ENCODE data around the gene UCP1. TPM values are rescaled to one million over a fixed set of nuclear protein-coding genes. Genes with fewer than 3 reads are reported as not detected.

UCP1 gene
- total RNA-seq, 1 donor from 2014 or later, result 0.34 TPM

GRCh38 chr4:140569307-140569638 is 512 bp upstream of the UCP1 start:
- peaks cover 55% of the 10 kb centered on the region for H3K27me3 ChIP-seq (ENCODE audit: insufficient read depth, low read length)
- no peak for FAIRE-seq

DNA sequence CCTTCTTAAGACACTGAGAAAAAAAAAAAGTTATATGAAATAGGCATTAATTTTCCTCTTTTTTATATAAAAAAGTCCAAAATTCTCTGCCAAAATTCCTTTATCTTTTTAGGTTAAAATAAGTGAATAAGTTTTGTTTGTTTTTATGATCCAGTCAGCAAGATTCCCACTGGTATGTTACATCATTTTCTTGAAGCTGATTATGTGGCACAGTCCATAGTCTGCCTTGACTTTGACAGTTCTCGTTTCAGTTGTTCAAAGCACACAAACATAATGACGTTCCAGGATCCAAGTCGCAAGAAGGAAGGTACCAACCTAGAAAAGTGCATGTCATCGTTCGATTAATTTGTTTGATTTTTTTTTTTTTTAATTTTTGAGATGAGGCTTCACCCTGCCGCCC is 9.1 kb downstream of the UCP1 start:
- FAIRE-seq, result no peak
- no peak overlapping the region for H2AFZ ChIP-seq (ENCODE audit: low read depth, low read length)
- no peaks in the 10 kb centered on the region for H3K4me1 ChIP-seq (ENCODE audit: insufficient read depth, low read length)
- no peak overlapping the region for H3K27ac Mint-ChIP-seq (ENCODE audit: unreplicated experiment)
- H3K27ac ChIP-seq (ENCODE audit: low read depth, low read length), result no peak overlapping the region
- H3K4me3 ChIP-seq (ENCODE audit: insufficient read depth, low read depth, low read length), result no peak overlapping the region
- H4K20me1 ChIP-seq (ENCODE audit: insufficient read depth, low read length), result no peaks in the 10 kb centered on the region
- H3K9ac ChIP-seq (ENCODE audit: low read length), result no peak overlapping the region
- H3K9me3 Mint-ChIP-seq (ENCODE audit: unreplicated experiment), result no peaks in the 10 kb centered on the region
- H3K4me1 Mint-ChIP-seq (ENCODE audit: low read depth, unreplicated experiment), result no peaks in the 10 kb centered on the region
- TF ChIP-seq, protein P1, sequence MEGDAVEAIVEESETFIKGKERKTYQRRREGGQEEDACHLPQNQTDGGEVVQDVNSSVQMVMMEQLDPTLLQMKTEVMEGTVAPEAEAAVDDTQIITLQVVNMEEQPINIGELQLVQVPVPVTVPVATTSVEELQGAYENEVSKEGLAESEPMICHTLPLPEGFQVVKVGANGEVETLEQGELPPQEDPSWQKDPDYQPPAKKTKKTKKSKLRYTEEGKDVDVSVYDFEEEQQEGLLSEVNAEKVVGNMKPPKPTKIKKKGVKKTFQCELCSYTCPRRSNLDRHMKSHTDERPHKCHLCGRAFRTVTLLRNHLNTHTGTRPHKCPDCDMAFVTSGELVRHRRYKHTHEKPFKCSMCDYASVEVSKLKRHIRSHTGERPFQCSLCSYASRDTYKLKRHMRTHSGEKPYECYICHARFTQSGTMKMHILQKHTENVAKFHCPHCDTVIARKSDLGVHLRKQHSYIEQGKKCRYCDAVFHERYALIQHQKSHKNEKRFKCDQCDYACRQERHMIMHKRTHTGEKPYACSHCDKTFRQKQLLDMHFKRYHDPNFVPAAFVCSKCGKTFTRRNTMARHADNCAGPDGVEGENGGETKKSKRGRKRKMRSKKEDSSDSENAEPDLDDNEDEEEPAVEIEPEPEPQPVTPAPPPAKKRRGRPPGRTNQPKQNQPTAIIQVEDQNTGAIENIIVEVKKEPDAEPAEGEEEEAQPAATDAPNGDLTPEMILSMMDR (IDR thresholded peaks at IDR 0.05; ENCODE audit: insufficient read depth, low read depth, low read length), result no peak
- TF ChIP-seq EZH2 (IDR thresholded peaks at IDR 0.05; ENCODE audit: insufficient read depth, low read length), result no peak
- no peak overlapping the region for H3K4me2 ChIP-seq (ENCODE audit: low read length)
- H3K4me3 Mint-ChIP-seq (ENCODE audit: unreplicated experiment), result no peak overlapping the region
- H3K36me3 Mint-ChIP-seq (ENCODE audit: low read depth, unreplicated experiment), result peaks cover 2% of the 10 kb centered on the region
- no peak for DNase-seq (ENCODE audit: low read depth)
- H3K79me2 ChIP-seq (ENCODE audit: insufficient read depth, low read length), result no peaks in the 10 kb centered on the region
- H3K27me3 ChIP-seq (ENCODE audit: insufficient read depth, low read length), result no peaks in the 10 kb centered on the region
- no peaks in the 10 kb centered on the region for H3K36me3 ChIP-seq (ENCODE audit: insufficient read depth, low read length)
- H3K27me3 Mint-ChIP-seq (ENCODE audit: low read depth, unreplicated experiment), result no peaks in the 10 kb centered on the region
- H3K9me3 ChIP-seq (ENCODE audit: insufficient read depth, low read depth, low read length), result no peaks in the 10 kb centered on the region

More at GRCh38 chr4:140569307-140569638, 512 bp upstream of the UCP1 start:
- H3K9ac ChIP-seq (ENCODE audit: low read length), result peak overlapping the region; percentile 2
- no peak overlapping the region for H3K27ac Mint-ChIP-seq (ENCODE audit: unreplicated experiment)
- peaks cover 5% of the 10 kb centered on the region for H3K9me3 ChIP-seq (ENCODE audit: insufficient read depth, low read depth, low read length)
- no peaks in the 10 kb centered on the region for H3K79me2 ChIP-seq (ENCODE audit: insufficient read depth, low read length)
- no peaks in the 10 kb centered on the region for H4K20me1 ChIP-seq (ENCODE audit: insufficient read depth, low read length)
- H3K4me3 ChIP-seq (ENCODE audit: insufficient read depth, low read depth, low read length), result peak overlapping the region; percentile 61
- peaks cover 9% of the 10 kb centered on the region for H3K4me1 ChIP-seq (ENCODE audit: insufficient read depth, low read length)
- DNase-seq (ENCODE audit: low read depth), result no peak
- H3K4me3 Mint-ChIP-seq (ENCODE audit: unreplicated experiment), result peak overlapping the region; percentile 88
- peaks cover 53% of the 10 kb centered on the region for H3K27me3 Mint-ChIP-seq (ENCODE audit: low read depth, unreplicated experiment)
- peaks cover 6% of the 10 kb centered on the region for H3K9me3 Mint-ChIP-seq (ENCODE audit: unreplicated experiment)
- peak overlapping the region; percentile 67 for H2AFZ ChIP-seq (ENCODE audit: low read depth, low read length)
- peaks cover 3% of the 10 kb centered on the region for H3K36me3 Mint-ChIP-seq (ENCODE audit: low read depth, unreplicated experiment)
- no peaks in the 10 kb centered on the region for H3K36me3 ChIP-seq (ENCODE audit: insufficient read depth, low read length)
- H3K4me1 Mint-ChIP-seq (ENCODE audit: low read depth, unreplicated experiment), result peaks cover 2% of the 10 kb centered on the region
- TF ChIP-seq EZH2 (IDR thresholded peaks at IDR 0.05; ENCODE audit: insufficient read depth, low read length), result peak; percentile 18
- TF ChIP-seq, protein P1 (IDR thresholded peaks at IDR 0.05; ENCODE audit: insufficient read depth, low read depth, low read length), result no peak
- H3K27ac ChIP-seq (ENCODE audit: low read depth, low read length), result no peak overlapping the region
- peak overlapping the region; percentile 84 for H3K4me2 ChIP-seq (ENCODE audit: low read length)

GRCh38 chr4:140557831-140558435 is 10.8 kb downstream of the UCP1 start:
- H3K36me3 Mint-ChIP-seq (ENCODE audit: low read depth, unreplicated experiment), result peaks cover 2% of the 10 kb centered on the region
- H3K4me1 Mint-ChIP-seq (ENCODE audit: low read depth, unreplicated experiment), result no peaks in the 10 kb centered on the region
- no peaks in the 10 kb centered on the region for H3K79me2 ChIP-seq (ENCODE audit: insufficient read depth, low read length)
- no peaks in the 10 kb centered on the region for H3K9me3 ChIP-seq (ENCODE audit: insufficient read depth, low read depth, low read length)
- H3K9ac ChIP-seq (ENCODE audit: low read length), result no peak overlapping the region
- no peak overlapping the region for H2AFZ ChIP-seq (ENCODE audit: low read depth, low read length)
- H3K4me2 ChIP-seq (ENCODE audit: low read length), result no peak overlapping the region
- no peak overlapping the region for H3K27ac ChIP-seq (ENCODE audit: low read depth, low read length)
- H3K4me3 Mint-ChIP-seq (ENCODE audit: unreplicated experiment), result no peak overlapping the region
- no peaks in the 10 kb centered on the region for H3K4me1 ChIP-seq (ENCODE audit: insufficient read depth, low read length)
- no peaks in the 10 kb centered on the region for H3K9me3 Mint-ChIP-seq (ENCODE audit: unreplicated experiment)
- H3K27me3 ChIP-seq (ENCODE audit: insufficient read depth, low read length), result no peaks in the 10 kb centered on the region
- DNase-seq (ENCODE audit: low read depth), result no peak
- H3K27me3 Mint-ChIP-seq (ENCODE audit: low read depth, unreplicated experiment), result no peaks in the 10 kb centered on the region
- H4K20me1 ChIP-seq (ENCODE audit: insufficient read depth, low read length), result no peaks in the 10 kb centered on the region
- H3K27ac Mint-ChIP-seq (ENCODE audit: unreplicated experiment), result no peak overlapping the region
- FAIRE-seq, result no peak
- H3K4me3 ChIP-seq (ENCODE audit: insufficient read depth, low read depth, low read length), result no peak overlapping the region
- H3K36me3 ChIP-seq (ENCODE audit: insufficient read depth, low read length), result no peaks in the 10 kb centered on the region
- no peak for TF ChIP-seq EZH2 (IDR thresholded peaks at IDR 0.05; ENCODE audit: insufficient read depth, low read length)
- TF ChIP-seq, protein P1 (IDR thresholded peaks at IDR 0.05; ENCODE audit: insufficient read depth, low read depth, low read length), result no peak

Measured in astrocyte (in vitro differentiated cells and primary cell).